GM23248 (cell line): Measurements from ENCODE around the gene ADAMTSL3. TPM values are rescaled to one million over a fixed set of nuclear protein-coding genes. Genes with fewer than 3 reads are reported as not detected.

Source experiments
- DNase-seq: peaks from one replicate; pipeline ENCODE4 v3.0.0-alpha.2; 2015
- H2AFZ ChIP-seq: fragments of 200-600 bp; sonication (generic); 2 replicates; pipeline ENCODE4 v1.6.1; 2016; ENCODE audit warnings: antibody characterized with exemption
- H3F3A ChIP-seq: fragments of 200-600 bp; sonication (generic); 2 replicates; pipeline ENCODE4 v1.6.1; 2016; ENCODE audit warnings: mild to moderate bottlenecking, antibody characterized with exemption, mixed run types; ENCODE audit not compliant: insufficient read depth
- H3K27ac ChIP-seq: fragments of 200-600 bp; sonication (generic); 2 replicates; pipeline ENCODE4 v1.5.1; 2016; ENCODE audit warnings: mild to moderate bottlenecking
- H3K27me3 ChIP-seq: fragments of 200-600 bp; sonication (generic); replicated peaks from 2 replicates; pipeline ENCODE4 v1.6.1; 2016; ENCODE audit warnings: mild to moderate bottlenecking; ENCODE audit not compliant: insufficient read depth
- H3K36me3 ChIP-seq: fragments of 200-600 bp; sonication (generic); 2 replicates; pipeline ENCODE4 v1.6.1; 2016; ENCODE audit warnings: low read depth, mild to moderate bottlenecking
- H3K4me1 ChIP-seq: fragments of 200-600 bp; sonication (generic); 2 replicates; pipeline ENCODE4 v1.6.1; 2016; ENCODE audit warnings: mild to moderate bottlenecking; ENCODE audit not compliant: insufficient read depth
- H3K4me2 ChIP-seq: fragments of 200-600 bp; sonication (generic); one replicate; pipeline ENCODE4 v1.6.1; 2016; ENCODE audit warnings: mild to moderate bottlenecking; ENCODE audit not compliant: unreplicated experiment
- H3K4me3 ChIP-seq: fragments of 200-600 bp; sonication (generic); 2 replicates; pipeline ENCODE4 v1.5.1; 2016; ENCODE audit warnings: mild to moderate bottlenecking
- H3K79me2 ChIP-seq: fragments of 200-600 bp; sonication (generic); 2 replicates; pipeline ENCODE4 v1.6.1; 2016; ENCODE audit warnings: mild to moderate bottlenecking; ENCODE audit not compliant: insufficient read depth
- H3K9ac ChIP-seq: fragments of 200-600 bp; sonication (generic); 2 replicates; pipeline ENCODE4 v1.6.1; 2016; ENCODE audit warnings: mild to moderate bottlenecking
- H3K9me2 ChIP-seq: fragments of 200-600 bp; sonication (generic); 2 replicates; pipeline ENCODE4 v1.6.1; 2016; ENCODE audit warnings: mixed run types, mild to moderate bottlenecking, moderate library complexity; ENCODE audit not compliant: insufficient read depth
- H3K9me3 ChIP-seq: fragments of 200-600 bp; sonication (generic); one replicate; pipeline ENCODE4 v1.6.1; 2017; ENCODE audit warnings: low read depth
- H4K20me1 ChIP-seq: fragments of 200-600 bp; sonication (generic); 2 replicates; pipeline ENCODE4 v1.6.0; 2016; ENCODE audit not compliant: insufficient read depth
- EZH2 ChIP-seq: fragments of 200-600 bp; sonication (generic); IDR thresholded peaks from 2 replicates; pipeline ENCODE4 v1.6.1; 2018; ENCODE audit warnings: antibody characterized with exemption, mild to moderate bottlenecking; ENCODE audit not compliant: insufficient read depth, poor library complexity, severe bottlenecking
- EZH2phosphoT487 ChIP-seq: fragments of 200-600 bp; sonication (generic); IDR thresholded peaks from 2 replicates; pipeline ENCODE4 v1.6.1; 2018; ENCODE audit warnings: antibody characterized with exemption, moderate library complexity, mild to moderate bottlenecking, low read depth; ENCODE audit not compliant: insufficient read depth
- WGBS, 2 experiments: methylation state at CpG; one replicate each; pipeline ENCODE4 v1.1.6; 2015 to 2017; ENCODE audit warnings: low lambda C conversion rate in 2 of 2, low coverage in 1 of 2; ENCODE audit errors: missing lambda C conversion rate in 2 of 2; 5-methylcytosine and 5-hydroxymethylcytosine counted together
- in situ Hi-C: fragments of 300-500 bp; cut with MboI; formaldehyde crosslinking; loops from 2 replicates; pipeline ENCODE4 v1.15.0; 2020
- polyA plus RNA-seq: library from polyadenylated mRNA; unstranded; fragments of >200 nt; fragmentation: Nextera tagmentation; extraction: Ambion mirVana; gene quantifications from 2 replicates; pipeline ENCODE4 v1.2.1, GENCODE V29; 2016
- total RNA-seq: library from RNA; depleted of rRNA; stranded (reverse); fragments of >200 nt; shearing (Covaris generic); gene quantifications from 2 replicates; pipeline ENCODE4 v1.2.3, GENCODE V29; 2014

ADAMTSL3 gene
- total and polyA plus RNA-seq, 2 experiments from 2014 or later: not detected

DNA sequence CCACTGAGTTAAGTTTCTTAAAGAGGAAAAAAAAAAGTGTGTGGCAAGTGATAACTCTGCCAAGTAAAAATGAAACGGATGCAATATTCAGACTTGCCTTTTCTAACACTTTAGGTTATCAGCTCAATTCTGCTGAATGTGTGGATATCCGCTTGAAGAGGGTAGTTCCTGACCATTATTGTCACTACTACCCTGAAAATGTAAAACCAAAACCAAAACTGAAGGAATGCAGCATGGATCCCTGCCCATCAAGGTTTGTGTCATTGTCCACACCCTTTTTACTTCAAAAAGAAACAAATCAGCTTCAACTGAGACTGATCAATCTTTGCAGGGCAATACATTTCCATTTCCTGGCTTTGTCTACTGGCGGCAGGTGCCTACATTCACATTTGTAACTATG, 236.1 kb downstream of the ADAMTSL3 start:
- no peak overlapping the region for H3K4me2 ChIP-seq
- H3K4me1 ChIP-seq: no peaks in the 10 kb centered on the region
- DNase-seq: no peak

DNA sequence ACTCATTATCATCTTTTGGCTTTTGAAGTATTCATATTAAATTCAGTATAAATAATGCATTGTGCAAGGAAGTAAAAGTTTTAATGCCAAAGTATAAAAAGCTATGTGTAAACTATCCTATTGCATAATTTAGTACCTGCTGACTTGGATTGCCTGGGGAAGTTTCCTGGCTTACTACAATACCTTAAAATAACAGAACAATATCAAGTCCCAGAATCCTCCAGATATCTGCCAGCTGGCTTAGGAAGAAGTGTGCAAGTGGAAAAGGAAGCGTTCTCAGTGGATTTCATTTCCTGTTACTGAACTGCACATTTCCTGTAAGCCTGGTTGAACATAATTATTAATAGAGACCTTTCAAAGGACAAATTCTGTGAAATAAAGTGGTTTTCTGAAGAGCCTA, 236.7 kb downstream of the ADAMTSL3 start:
- 3 to 10% methylated on average over 1 of the region's 1 CpG for WGBS, 2 experiments
- no peaks in the 10 kb centered on the region for H3F3A ChIP-seq
- no peaks in the 10 kb centered on the region for H3K9me2 ChIP-seq
- no peak overlapping the region for H3K27ac ChIP-seq
- in situ Hi-C loops: no loop called here
- no peaks in the 10 kb centered on the region for H3K79me2 ChIP-seq
- H2AFZ ChIP-seq: no peak overlapping the region
- no peaks in the 10 kb centered on the region for H3K36me3 ChIP-seq
- TF ChIP-seq EZH2phosphoT487: no peak
- no peak for TF ChIP-seq EZH2
- H3K27me3 ChIP-seq: peaks cover 77% of the 10 kb centered on the region
- H3K9me3 ChIP-seq: no peaks in the 10 kb centered on the region
- H3K9ac ChIP-seq: no peak overlapping the region
- no peaks in the 10 kb centered on the region for H4K20me1 ChIP-seq
- no peaks in the 10 kb centered on the region for H3K4me1 ChIP-seq
- H3K4me3 ChIP-seq: no peak overlapping the region
- no peak for DNase-seq
- no peak overlapping the region for H3K4me2 ChIP-seq

More for the DNA sequence above, 236.1 kb downstream of the ADAMTSL3 start:
- no peaks in the 10 kb centered on the region for H3K9me2 ChIP-seq
- H4K20me1 ChIP-seq: no peaks in the 10 kb centered on the region
- no peak overlapping the region for H3K27ac ChIP-seq
- no peaks in the 10 kb centered on the region for H3K79me2 ChIP-seq
- in situ Hi-C loops: no loop called here
- 59 to 60% methylated on average over 3 of the region's 3 CpGs for WGBS, 2 experiments
- no peaks in the 10 kb centered on the region for H3K9me3 ChIP-seq
- no peaks in the 10 kb centered on the region for H3F3A ChIP-seq
- no peaks in the 10 kb centered on the region for H3K36me3 ChIP-seq
- H2AFZ ChIP-seq: no peak overlapping the region
- TF ChIP-seq EZH2: no peak
- no peak for TF ChIP-seq EZH2phosphoT487
- H3K27me3 ChIP-seq: peaks cover 74% of the 10 kb centered on the region
- no peak overlapping the region for H3K4me3 ChIP-seq
- no peak overlapping the region for H3K9ac ChIP-seq

DNA sequence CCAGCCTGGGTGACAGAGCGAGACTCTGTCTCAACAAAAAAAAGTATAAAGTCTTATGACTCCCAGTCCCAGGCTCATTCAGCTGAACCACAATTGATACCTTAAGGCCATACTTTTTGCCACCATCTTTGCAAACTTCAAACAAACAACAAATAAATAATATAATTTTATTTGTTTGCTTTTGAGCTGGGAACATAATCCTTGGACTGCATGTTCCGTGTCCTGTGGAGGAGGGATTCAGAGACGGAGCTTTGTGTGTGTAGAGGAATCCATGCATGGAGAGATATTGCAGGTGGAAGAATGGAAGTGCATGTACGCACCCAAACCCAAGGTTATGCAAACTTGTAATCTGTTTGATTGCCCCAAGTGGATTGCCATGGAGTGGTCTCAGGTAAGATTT, 238.6 kb downstream of the ADAMTSL3 start:
- in situ Hi-C loops: no loop called here
- no peaks in the 10 kb centered on the region for H3K9me2 ChIP-seq
- 62 to 67% methylated on average over 4 of the region's 4 CpGs for WGBS, 2 experiments

DNA sequence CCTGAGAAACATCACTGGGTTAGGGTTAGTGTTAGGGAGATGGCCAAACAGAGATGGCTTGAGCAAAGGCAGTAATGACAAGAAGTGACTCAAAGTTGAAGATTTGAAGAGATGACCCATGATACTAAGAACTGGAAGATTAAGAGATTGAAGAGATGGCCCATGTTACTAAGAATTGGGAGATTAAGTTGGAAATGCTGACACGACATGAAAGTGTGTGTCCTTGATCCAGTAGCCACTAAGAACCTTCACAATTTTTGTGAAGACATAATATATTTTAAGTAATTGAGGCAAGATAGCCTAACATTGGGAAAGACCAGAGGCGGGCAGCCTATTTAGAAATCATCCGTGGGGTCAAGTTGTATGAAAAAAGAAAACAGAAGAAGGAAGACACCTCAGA, 239.4 kb downstream of the ADAMTSL3 start:
- Histone ChIP-seq H4K20me1 (no peaks in the 10 kb centered on the region), H3K4me2 (no peak overlapping the region), H3K9ac (no peak overlapping the region), H3K36me3 (no peaks in the 10 kb centered on the region), H3F3A (no peaks in the 10 kb centered on the region), H3K79me2 (no peaks in the 10 kb centered on the region), H3K4me3 (no peak overlapping the region), H2AFZ (no peak overlapping the region), H3K4me1 (no peaks in the 10 kb centered on the region), H3K9me2 (no peaks in the 10 kb centered on the region), H3K9me3 (no peaks in the 10 kb centered on the region), H3K27ac (no peak overlapping the region), H3K27me3 (peaks cover 65% of the 10 kb centered on the region)
- 68 to 78% methylated on average over 3 of the region's 3 CpGs for WGBS, 2 experiments
- in situ Hi-C loops: no loop called here
- no peak for TF ChIP-seq EZH2phosphoT487
- no peak for TF ChIP-seq EZH2
- DNase-seq: no peak

More for the DNA sequence above, 238.6 kb downstream of the ADAMTSL3 start:
- Histone ChIP-seq H3F3A (no peaks in the 10 kb centered on the region), H4K20me1 (no peaks in the 10 kb centered on the region), H3K36me3 (no peaks in the 10 kb centered on the region), H3K4me3 (no peak overlapping the region), H3K9me3 (no peaks in the 10 kb centered on the region), H3K4me1 (no peaks in the 10 kb centered on the region), H3K4me2 (no peak overlapping the region), H3K27me3 (peaks cover 66% of the 10 kb centered on the region), H3K79me2 (no peaks in the 10 kb centered on the region), H2AFZ (no peak overlapping the region), H3K27ac (no peak overlapping the region), H3K9ac (no peak overlapping the region)
- no peak for DNase-seq
- TF ChIP-seq EZH2 (no peak), EZH2phosphoT487 (no peak)

DNA sequence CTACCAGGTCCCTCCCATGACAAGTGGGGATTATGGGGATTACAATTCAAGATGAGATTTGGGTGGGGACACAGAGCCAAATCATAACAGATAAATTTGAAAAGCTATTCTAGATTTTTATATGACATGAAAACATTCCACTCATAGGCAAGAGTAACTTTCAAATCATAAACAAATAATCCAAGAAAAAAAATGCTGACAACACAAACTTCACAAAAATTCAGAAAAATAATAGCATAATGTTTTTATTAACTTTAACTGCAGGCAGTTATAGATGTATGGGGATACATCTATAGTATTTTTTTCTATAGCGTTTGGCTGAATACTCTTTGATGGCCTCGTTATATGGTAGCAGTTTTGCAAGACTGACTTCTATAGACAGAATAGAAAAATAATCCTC, 243.1 kb downstream of the ADAMTSL3 start:
- WGBS, 2 experiments: 59 to 65% methylated on average over 2 of the region's 2 CpGs
- Histone ChIP-seq H4K20me1 (no peaks in the 10 kb centered on the region), H3K27ac (no peak overlapping the region), H3K4me2 (no peak overlapping the region), H2AFZ (no peak overlapping the region), H3K79me2 (no peaks in the 10 kb centered on the region), H3K4me3 (no peak overlapping the region), H3K36me3 (no peaks in the 10 kb centered on the region), H3K9me3 (no peaks in the 10 kb centered on the region), H3K4me1 (no peaks in the 10 kb centered on the region), H3K27me3 (peaks cover 65% of the 10 kb centered on the region), H3F3A (no peaks in the 10 kb centered on the region), H3K9me2 (no peaks in the 10 kb centered on the region), H3K9ac (no peak overlapping the region)
- in situ Hi-C loops: no loop called here
- no peak for DNase-seq
- no peak for TF ChIP-seq EZH2
- no peak for TF ChIP-seq EZH2phosphoT487
